Omental fat pad (tissue), 4 donors: ENCODE measurements around the gene GCLM. TPM values are rescaled to one million over a fixed set of nuclear protein-coding genes. Genes with fewer than 3 reads are reported as not detected.
"Not testable (repeated sequence)": the region's sequence is repeated elsewhere in the genome, so short reads cannot be mapped to it uniquely, and the experiment has no call there.

ENCODE experiments used
- ATAC-seq: fragments of 150-250 bp; one replicate; pipeline ENCODE4 v1.9.1; 2016; ENCODE audit warnings: mild to moderate bottlenecking, moderate library complexity; ENCODE audit not compliant: low FRiP score
- DNase-seq: peaks from one replicate; pipeline ENCODE4 v3.0.0-alpha.2; 2019; ENCODE audit warnings: low spot score
- CTCF ChIP-seq, 3 donors: fragments of 450-650 bp; IDR thresholded peaks; one replicate each; pipeline ENCODE4 v1.5.1; 2016 to 2017; ENCODE audit warnings: antibody characterized with exemption in 3 of 3, mild to moderate bottlenecking in 3 of 3, moderate library complexity in 2 of 3
- total RNA-seq, 4 donors: library from RNA; depleted of rRNA; stranded (reverse); fragments of >200 nt; gene quantifications; one replicate each; pipeline ENCODE4 v1.1.0, GENCODE V29; 2016

GCLM gene
- total RNA-seq, 4 donors from 2014 or later, result 16.7 to 43.2 (median 27.7) TPM

GRCh38 chr1:93851878-93852277, 57.4 kb downstream of the GCLM start:
- no peak for ATAC-seq
- no peak for DNase-seq
- no peak for TF ChIP-seq CTCF (IDR thresholded peaks at IDR 0.05)

- DNase-seq (no peak), ATAC-seq (no peak)
- TF ChIP-seq CTCF (IDR thresholded peaks at IDR 0.05), result no peak
Observed at GRCh38 chr1:93851327-93851712, 57.9 kb downstream of the GCLM start.

GRCh38 chr1:93850687-93851326, 58.4 kb downstream of the GCLM start:
- not testable (repeated sequence) for DNase-seq, ATAC-seq

GRCh38 chr1:93848350-93848883, 60.8 kb downstream of the GCLM start:
- DNase-seq (no peak), ATAC-seq (no peak)
- no peak for TF ChIP-seq CTCF (IDR thresholded peaks at IDR 0.05)

- DNase-seq, result peak; percentile 38
- no peak for TF ChIP-seq CTCF (IDR thresholded peaks at IDR 0.05)
- peak; percentile 50 for ATAC-seq
Observed at GRCh38 chr1:93847811-93848288, 61.4 kb downstream of the GCLM start.

GRCh38 chr1:93846992-93847810, 62.0 kb downstream of the GCLM start:
- DNase-seq (peak; percentile 56), ATAC-seq (peak; percentile 69)
- TF ChIP-seq CTCF (IDR thresholded peaks at IDR 0.05), result no peak

- no peak for TF ChIP-seq CTCF (IDR thresholded peaks at IDR 0.05)
- peak; percentile 63 for DNase-seq
- ATAC-seq, result peak; percentile 63
Observed at GRCh38 chr1:93846206-93846991, 62.8 kb downstream of the GCLM start.
